Cardiac muscle cell (in vitro differentiated cells and primary cell): Measurements from ENCODE around the gene A2M. TPM values are rescaled to one million over a fixed set of nuclear protein-coding genes. Genes with fewer than 3 reads are reported as not detected.

Experiments
- DNase-seq, 2 donors: peaks; one replicate each; pipeline versions ENCODE4 v3.0.0 to v3.0.0-alpha.2; 2010 to 2017; ENCODE audit warnings: low read depth in 1 of 2, low spot score in 1 of 2
- H3K27ac ChIP-seq: fragments of 200-600 bp; sonication (generic); 2 replicates; pipeline ENCODE4 v1.5.1; 2016
- H3K27me3 ChIP-seq: fragments of 200-600 bp; sonication (generic); 2 replicates; pipeline ENCODE4 v1.6.0; 2016; ENCODE audit warnings: control low read depth
- H3K36me3 ChIP-seq: fragments of 200-600 bp; sonication (generic); 2 replicates; pipeline ENCODE4 v1.5.1; 2016; ENCODE audit warnings: control low read depth
- H3K4me1 ChIP-seq: fragments of 200-600 bp; sonication (generic); 2 replicates; pipeline ENCODE4 v1.8.1; 2017; ENCODE audit warnings: low read depth, mild to moderate bottlenecking, mixed run types
- H3K4me3 ChIP-seq: fragments of 200-600 bp; sonication (generic); 2 replicates; pipeline ENCODE4 v1.5.1; 2016; ENCODE audit warnings: mild to moderate bottlenecking
- H3K9me3 ChIP-seq: fragments of 200-600 bp; sonication (generic); 2 replicates; pipeline ENCODE4 v1.5.1; 2017; ENCODE audit warnings: low read depth, mild to moderate bottlenecking, control low read depth
- CTCF ChIP-seq: IDR thresholded peaks from 2 replicates; pipeline ENCODE4 v1.5.1; 2012; ENCODE audit warnings: low read depth, mild to moderate bottlenecking, low read length
- polyA plus RNA-seq: library from polyadenylated mRNA; unstranded; fragments of >200 nt; fragmentation: Nextera tagmentation; extraction: Ambion mirVana; gene quantifications from 2 replicates; pipeline ENCODE4 v1.2.1, GENCODE V29; 2016
- total RNA-seq: library from RNA; depleted of rRNA; stranded (reverse); fragments of >200 nt; gene quantifications from 2 replicates; pipeline ENCODE4 v1.2.3, GENCODE V29; 2016

A2M gene
- total and polyA plus RNA-seq, 2 experiments from 2014 or later = 63.5 to 104 TPM

- H3K27ac ChIP-seq = no peak overlapping the region
- no peaks in the 10 kb centered on the region for H3K4me1 ChIP-seq
- no peaks in the 10 kb centered on the region for H3K36me3 ChIP-seq
- no peak for DNase-seq
- no peaks in the 10 kb centered on the region for H3K27me3 ChIP-seq
- TF ChIP-seq CTCF = no peak
- H3K9me3 ChIP-seq = no peaks in the 10 kb centered on the region
- no peak overlapping the region for H3K4me3 ChIP-seq
Observed at GRCh38 chr12:9073076-9073475, 42.6 kb downstream of the A2M start.

- Histone ChIP-seq H3K4me3 (no peak overlapping the region), H3K4me1 (no peaks in the 10 kb centered on the region), H3K9me3 (no peaks in the 10 kb centered on the region), H3K36me3 (no peaks in the 10 kb centered on the region), H3K27me3 (no peaks in the 10 kb centered on the region), H3K27ac (no peak overlapping the region)
- no peak for DNase-seq
- TF ChIP-seq CTCF = no peak
Observed at GRCh38 chr12:9072481-9073038, 43.2 kb downstream of the A2M start.

- Histone ChIP-seq H3K27me3 (no peaks in the 10 kb centered on the region), H3K4me1 (no peaks in the 10 kb centered on the region), H3K36me3 (no peaks in the 10 kb centered on the region), H3K9me3 (no peaks in the 10 kb centered on the region), H3K4me3 (no peak overlapping the region), H3K27ac (no peak overlapping the region)
- no peak for DNase-seq
- TF ChIP-seq CTCF = no peak
Observed at GRCh38 chr12:9071969-9072368, 43.8 kb downstream of the A2M start.

GRCh38 chr12:9071518-9071917, 44.2 kb downstream of the A2M start:
- no peaks in the 10 kb centered on the region for H3K27me3 ChIP-seq
- H3K4me1 ChIP-seq = no peaks in the 10 kb centered on the region
- H3K4me3 ChIP-seq = no peak overlapping the region
- no peaks in the 10 kb centered on the region for H3K36me3 ChIP-seq
- no peak for TF ChIP-seq CTCF
- no peak for DNase-seq
- H3K27ac ChIP-seq = no peak overlapping the region
- no peaks in the 10 kb centered on the region for H3K9me3 ChIP-seq

GRCh38 chr12:9070351-9070750, 45.4 kb downstream of the A2M start:
- TF ChIP-seq CTCF = no peak
- no peaks in the 10 kb centered on the region for H3K36me3 ChIP-seq
- no peaks in the 10 kb centered on the region for H3K27me3 ChIP-seq
- H3K4me3 ChIP-seq = no peak overlapping the region
- no peaks in the 10 kb centered on the region for H3K9me3 ChIP-seq
- no peak for DNase-seq
- no peaks in the 10 kb centered on the region for H3K4me1 ChIP-seq
- H3K27ac ChIP-seq = no peak overlapping the region

GRCh38 chr12:9068600-9068999, 47.1 kb downstream of the A2M start:
- no peak for TF ChIP-seq CTCF

More at GRCh38 chr12:9068600-9068999, 47.1 kb downstream of the A2M start:
- H3K27me3 ChIP-seq = no peaks in the 10 kb centered on the region
- H3K36me3 ChIP-seq = no peaks in the 10 kb centered on the region
- DNase-seq = no peak
- H3K4me1 ChIP-seq = peaks cover 3% of the 10 kb centered on the region
- H3K4me3 ChIP-seq = no peak overlapping the region
- H3K27ac ChIP-seq = no peak overlapping the region
- no peaks in the 10 kb centered on the region for H3K9me3 ChIP-seq
